HUDEP-2 (cell line): ENCODE results near the gene CCDC71L.

ENCODE experiments used
- DNase-seq, 76 experiments: peaks; one replicate each; lab custom pipeline; 2025; ENCODE audit not compliant: unreplicated experiment in 76 of 76; lab: John Stamatoyannopoulos, UW

Gene CCDC71L

DNA sequence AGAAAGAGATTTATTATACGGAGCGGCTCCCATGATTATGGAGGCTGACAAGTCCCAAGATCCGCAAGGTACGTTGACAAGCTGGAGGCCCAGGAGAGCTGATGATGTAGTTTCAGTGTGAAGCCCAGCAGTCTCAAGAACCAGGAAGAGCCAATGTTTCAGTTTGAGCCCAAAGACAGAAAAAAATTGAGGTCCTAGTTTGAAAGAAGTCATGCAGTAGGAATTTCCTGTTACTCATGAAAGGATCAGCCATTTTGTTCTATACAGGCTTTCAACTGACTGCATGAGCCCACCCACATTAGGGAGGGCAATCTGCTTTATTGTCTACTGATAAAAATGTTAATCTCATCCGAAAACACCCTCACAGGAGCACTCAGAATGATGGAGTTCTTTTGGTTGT is 51.5 kb downstream of the CCDC71L start:
- no peak for DNase-seq

GRCh38 chr7:106608661-106609060 is 52.3 kb downstream of the CCDC71L start:
- no peak for DNase-seq
